HG03108 (cell line): Measurements from ENCODE around the gene MICAL2.

Experiments used
- ATAC-seq: cut with Tn5 transposase; IDR thresholded peaks from one replicate; pipeline ENCODE4 v1.9.1; 2021; ENCODE audit warnings: moderate library complexity; ENCODE audit not compliant: unreplicated experiment

MICAL2 gene

DNA sequence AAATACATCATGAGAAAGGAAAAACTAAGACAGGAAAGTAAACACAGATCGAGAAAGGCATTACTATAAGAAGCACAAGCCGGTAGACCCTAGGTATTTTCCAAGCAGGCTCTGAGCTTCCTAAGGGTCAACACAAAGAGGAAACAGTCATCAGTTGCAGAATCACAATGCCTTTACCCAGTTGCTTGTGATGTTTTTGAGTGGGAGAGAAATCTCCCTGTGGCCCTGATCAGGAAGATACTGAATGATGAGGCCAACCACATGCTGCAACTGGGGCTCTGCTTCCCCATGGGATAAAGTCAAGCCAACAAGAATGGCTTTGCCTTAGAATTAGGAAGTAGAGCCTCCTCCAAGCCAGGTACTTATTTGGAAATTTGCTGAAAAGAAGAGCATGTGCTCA is 132.6 kb downstream of the MICAL2 start:
- no peak for ATAC-seq

DNA sequence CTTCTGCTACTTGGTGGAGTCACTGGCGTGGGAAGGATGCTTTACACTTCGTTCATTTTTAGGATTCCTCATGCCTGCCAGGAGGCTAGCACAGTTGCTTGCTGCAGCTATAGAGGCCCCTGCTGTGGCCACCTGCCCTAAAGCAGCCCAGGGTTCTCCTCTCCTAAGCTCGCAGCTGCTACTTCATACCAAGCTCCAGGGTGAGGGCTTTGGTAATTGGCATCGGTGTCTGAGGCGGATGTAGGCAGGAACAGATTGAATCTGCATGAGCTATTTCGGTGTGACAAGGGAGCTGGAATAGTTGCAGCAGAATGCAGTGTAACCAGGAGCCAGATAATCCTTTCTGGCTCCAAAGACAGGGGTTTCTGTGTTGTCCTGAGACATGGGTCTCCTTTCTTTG is 133.1 kb downstream of the MICAL2 start:
- ATAC-seq = no peak

DNA sequence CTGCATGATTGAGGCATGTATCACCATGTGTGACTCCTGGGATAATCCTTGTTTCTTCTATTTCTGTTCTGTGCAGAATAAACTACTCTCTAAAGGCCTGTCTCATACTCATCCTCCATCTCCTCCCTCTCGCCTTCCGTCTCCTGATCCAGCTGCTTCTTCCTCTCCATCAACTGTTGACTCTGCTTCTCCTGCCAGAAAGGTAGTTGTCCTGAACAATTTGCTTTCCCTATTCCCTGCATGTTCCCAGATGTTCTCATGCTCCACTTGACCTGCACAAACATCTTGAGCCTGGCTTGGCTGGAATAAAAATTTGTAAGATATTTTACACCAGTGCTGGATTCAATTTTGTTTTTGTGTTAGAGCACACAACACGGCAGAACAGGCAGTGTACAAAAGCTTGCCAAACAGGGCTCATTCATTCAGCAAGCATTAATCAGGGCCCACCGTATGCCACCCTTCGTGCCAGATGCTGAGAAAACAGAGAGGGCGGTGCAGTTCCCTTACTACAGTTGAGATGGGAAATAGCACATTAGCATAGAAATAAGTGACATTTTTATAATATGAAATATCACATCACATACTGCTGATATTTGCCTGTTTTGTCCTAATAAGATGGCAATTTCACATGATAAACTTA is 133.6 kb downstream of the MICAL2 start:
- ATAC-seq = no peak

DNA sequence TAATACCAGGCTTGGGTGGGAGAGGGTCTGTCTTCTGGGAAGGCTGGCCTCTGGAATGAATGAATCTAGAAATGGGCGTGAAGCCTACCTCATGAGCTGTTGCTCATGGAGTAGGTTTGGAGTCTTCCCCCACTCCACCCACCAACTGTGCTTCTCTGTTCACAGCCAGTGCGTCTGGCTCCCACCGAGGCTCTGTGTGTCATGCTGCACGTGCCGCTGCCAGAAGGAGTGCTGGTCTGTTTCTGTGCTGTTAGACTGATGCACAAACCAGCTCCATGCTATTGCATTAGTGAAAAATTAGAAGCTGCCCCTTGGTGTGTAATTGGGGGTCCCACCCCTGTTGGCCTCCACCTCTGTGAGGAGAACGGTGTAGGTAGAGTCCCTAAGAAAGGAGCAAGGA is 134.7 kb downstream of the MICAL2 start:
- no peak for ATAC-seq

DNA sequence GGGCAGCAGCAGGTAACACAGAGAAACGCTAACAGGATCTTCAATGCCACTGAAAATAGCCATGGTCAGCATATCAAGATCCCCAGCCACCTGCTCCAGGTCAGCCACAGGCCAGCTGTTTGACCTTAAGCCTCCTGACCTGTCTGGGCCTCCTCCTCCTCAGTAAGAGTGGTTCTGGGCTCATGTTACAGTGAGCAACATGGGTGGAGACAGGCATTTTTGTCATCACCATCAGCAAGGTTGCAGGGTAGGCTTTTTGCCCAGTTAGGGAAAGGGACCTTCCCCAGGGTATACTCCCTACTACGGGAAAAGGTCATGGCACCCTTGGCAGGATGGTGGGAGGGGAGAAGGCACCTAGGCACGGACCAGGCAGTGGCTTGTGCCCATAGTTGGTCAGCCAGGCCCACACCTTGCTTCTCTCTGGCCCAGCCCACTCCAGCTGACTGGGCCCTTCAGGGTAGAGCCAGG is 135.2 kb downstream of the MICAL2 start:
- no peak for ATAC-seq

DNA sequence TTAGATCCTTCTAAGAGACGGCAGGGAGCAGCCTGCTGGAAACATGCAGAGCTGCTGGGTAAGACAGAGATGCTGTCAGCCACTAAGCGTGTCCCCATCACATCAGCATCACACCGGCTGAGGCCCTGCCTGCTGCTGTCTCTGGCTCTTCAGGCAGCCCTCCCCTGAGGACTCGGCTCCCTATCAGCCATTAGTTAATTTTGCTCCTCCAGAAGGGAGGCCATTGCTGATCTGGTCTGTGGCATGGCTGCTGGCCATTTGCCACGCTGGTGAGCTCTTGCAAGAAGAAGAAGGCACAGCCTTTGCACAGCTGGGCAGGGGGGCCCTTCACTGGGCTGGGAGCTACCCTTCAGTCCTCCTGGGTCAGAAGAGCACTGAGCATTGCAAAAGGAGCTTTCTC is 135.8 kb downstream of the MICAL2 start:
- no peak for ATAC-seq

DNA sequence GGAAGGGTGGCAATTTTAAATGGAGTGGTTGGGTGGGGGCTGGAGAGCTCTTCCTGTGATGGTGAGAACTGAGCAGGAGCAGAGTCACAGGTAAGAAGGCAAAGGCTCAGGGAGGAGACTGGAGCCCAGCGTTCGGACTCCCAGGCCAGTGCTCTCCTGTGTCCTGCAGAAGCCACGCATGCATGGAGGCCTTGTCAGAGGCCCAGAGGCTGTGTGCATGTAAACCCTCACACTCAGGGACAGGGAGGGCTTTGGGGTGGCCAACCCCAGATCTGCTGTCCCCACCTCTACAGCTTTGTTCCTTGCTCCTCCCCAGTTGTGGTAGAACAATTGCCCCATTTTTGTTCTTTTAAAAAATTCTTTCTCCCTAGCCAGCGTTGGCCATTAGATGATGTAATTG is 136.6 kb downstream of the MICAL2 start:
- no peak for ATAC-seq

DNA sequence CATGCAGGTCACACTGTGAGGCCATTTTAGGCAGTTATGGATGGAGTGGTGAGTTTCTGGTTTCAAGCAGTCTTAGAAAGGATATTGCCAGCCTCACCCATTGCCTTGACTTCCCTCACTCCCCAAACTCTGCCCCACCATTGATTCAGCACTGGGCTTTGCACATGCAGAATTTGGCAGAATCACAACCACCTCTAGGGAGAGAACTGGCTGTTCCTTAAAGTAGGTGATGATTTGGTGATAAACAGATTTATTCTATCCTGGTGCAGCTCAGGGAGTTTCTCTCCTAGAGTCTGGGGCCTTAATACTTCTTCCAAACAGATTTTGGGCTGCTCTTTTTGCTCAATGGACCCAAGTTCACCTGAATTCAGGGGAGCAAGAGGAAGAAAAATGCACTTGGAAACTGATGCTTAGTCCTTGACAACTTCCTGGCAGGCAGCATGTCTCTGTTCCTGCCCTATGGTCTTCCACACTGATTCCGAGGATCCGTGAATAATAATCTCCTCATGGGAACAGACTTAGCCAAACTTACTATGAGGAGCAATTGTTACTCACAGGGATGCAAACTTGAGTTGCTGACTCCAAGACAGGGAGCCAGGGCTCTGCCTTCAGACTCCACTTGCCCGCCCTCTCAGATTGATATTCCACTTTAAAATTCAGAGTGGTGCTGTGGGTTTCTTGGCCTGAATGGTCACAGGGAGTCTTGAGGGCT is 137.3 kb downstream of the MICAL2 start:
- no peak for ATAC-seq

DNA sequence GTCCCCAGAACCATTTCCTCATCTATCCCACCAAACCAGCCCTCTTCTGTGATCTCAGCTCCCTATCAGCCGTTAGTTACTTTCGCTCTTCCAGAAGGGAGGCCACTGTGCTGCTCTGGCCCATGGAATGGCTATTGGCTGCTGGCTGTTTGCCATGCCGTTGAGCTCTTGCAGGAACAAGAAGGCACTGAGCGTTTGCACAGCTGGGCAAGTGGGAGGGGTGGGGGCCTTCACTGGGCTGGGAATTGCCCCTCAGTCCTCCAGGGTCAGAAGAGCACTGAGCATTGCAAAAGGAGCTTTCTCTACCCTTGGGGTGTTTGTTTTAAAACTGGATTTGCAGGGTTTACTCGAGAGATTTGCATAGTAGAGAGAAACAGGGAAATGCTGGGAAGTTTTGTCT is 137.9 kb downstream of the MICAL2 start:
- ATAC-seq = no peak

DNA sequence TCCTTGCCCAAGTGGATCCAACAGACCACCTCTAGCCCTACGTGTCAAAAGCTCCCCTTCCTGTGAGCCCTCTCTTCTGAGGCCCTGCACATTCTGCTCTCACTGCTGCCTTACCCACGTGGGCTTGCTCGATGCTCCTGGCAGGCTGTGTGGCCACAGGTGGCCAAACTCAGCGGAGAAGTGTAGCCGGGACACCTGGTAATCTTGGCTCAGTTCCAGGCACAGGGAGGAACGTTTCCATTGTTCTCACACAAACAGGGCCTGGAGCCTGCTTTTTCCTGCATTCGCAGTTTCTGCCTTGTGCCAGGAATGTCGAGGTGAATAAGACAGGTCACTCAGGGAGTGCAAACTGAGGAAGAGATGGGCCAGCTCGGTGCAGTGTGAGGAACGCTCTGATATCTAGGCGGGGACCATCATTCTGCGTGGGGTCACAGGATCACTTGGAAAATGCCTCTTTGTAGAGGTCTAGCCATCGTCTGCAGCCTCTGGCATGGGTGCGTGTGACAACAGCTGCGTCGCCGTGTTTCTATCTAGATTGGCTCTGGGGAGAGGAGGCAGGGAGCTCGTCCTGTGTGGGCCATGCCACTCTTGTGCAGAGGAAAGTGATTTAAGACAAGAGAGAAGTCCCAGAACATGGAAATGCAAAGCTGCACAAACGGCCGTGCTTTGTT is 139.3 kb downstream of the MICAL2 start:
- no peak for ATAC-seq

DNA sequence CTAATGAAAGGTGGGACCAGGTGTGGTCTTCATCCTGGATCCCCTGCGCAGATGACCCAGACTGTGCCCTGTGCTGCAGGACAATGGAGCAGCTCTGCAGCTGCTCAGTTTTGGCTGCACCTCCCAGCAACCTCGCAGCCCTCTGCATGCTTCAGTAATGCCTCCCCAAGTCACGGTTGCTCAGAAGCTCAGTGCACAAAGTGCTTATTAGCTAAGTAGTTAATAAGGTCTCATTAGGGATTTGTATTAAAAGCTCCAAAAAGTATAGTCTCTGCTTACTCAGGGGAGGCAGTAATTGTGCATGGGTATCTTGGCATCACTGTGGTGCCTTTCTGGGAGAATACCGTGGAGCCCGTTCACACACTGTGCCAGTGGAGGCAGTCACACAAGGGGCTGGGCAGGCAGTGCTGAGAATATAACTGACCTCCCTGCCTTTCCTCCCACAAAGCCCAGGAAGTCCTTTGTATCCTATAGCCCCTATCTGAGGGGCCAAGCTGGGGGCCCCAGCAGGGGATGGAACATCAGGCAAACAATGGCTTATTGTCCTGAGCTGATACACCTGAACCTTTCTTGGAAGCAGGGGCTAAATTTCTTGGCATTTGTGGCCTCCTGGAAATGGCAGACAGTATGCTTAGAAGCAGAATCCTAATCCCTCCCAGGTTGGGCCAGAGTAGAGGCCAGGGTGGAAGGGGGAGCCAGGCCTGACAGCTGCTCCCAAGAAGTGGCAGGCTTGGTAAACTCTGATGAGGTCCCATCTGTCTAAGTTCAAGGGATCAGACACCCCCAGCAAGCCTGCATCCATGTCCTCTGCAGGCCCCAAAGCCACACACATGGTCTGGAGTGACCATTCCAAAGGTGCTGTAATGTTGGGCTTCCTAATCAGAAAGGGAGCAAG is 141.5 kb downstream of the MICAL2 start:
- ATAC-seq = no peak

DNA sequence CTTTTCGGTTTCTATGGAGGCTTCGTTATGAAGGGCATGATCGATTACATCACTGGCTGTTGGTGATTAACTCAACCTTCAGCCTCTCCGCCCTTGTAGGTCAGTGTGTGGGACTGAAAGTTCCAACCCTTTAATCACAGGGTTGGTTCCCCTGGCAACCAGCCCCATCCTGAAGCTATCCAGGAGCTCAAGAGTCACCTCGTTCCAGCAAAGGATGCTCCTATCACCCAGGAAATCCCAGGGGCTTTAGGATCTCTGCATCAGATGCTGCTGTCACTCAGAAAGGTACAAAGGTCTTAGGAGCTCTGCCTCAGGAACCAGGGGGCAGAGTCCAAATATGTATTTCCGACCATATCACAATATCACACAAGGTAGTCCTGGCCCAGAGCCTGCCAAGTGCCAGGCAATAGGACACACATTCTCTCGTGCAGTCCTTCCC is 143.5 kb downstream of the MICAL2 start:
- no peak for ATAC-seq

DNA sequence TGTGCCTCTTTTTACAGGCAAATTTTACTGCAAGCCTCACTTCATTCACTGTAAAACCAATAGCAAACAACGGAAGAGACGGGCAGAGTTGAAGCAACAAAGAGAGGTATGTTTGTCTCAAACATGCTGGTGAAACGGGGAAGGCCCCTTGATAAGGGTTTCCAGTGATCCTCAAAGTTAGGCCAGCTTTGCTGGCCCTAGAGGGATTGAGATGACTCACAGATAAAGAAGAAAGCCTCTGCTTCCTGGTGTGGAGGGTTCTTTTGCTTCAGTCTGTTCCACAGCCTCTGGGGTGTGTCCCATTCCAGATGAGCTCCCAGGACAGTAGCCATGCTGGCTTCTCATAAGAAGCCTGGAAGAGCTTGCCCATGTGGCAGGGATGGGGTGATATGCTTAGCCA is 148.1 kb downstream of the MICAL2 start:
- ATAC-seq = no peak

DNA sequence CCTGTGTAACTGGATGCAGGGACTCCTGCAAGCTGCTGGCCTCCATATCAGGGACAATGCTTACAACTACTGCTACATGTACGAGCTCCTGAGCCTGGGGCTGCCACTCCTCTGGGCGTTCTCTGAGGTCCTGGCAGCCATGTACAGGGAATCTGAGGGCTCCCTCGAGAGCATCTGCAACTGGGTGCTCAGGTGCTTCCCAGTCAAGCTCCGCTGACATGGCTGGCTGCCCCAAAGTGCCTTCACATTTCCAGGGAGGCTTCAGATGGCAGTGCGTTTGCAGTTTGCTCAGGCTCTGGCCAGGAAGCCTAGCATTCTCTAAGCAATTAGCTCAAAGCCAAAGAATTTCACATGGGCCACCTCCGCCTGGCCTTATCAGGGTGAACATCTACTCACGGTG is 149.6 kb downstream of the MICAL2 start:
- no peak for ATAC-seq

DNA sequence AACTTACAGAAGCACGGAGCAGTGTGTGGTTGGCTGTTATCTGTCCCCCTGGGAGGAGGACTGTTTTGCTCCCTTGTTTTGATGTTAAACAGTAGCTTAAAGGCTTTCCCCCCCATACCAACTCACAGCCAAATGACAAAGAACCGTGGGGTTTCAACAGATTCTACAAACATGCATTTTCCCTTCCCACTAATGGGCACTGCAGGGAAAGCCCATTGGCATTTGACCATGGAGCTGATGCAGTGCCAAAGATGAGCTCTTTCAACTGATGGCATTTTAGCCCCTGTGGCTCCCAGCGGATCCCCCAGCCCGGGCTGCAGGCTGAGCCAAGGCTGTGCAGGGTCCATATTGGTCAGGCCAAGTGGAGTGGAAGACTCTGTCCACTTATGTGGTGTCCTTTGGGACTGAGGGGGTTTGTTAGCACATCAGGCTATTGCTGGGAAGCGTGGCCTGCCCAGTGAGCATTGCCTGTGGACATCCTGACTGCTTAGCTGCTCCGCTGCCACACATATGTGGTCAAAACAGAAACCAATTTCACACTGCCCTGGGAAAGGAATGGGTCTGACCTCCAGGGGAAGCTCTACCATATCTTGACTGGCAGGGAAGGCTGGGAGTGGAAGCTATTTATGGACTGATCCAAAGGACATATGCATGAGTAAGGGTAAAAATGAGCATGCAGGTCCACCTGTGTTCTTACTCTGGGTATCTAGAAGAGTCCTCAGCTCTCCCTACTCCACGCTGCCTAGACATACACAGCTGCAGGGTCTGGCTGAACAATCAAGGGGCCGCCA is 150.5 kb downstream of the MICAL2 start:
- ATAC-seq = no peak

DNA sequence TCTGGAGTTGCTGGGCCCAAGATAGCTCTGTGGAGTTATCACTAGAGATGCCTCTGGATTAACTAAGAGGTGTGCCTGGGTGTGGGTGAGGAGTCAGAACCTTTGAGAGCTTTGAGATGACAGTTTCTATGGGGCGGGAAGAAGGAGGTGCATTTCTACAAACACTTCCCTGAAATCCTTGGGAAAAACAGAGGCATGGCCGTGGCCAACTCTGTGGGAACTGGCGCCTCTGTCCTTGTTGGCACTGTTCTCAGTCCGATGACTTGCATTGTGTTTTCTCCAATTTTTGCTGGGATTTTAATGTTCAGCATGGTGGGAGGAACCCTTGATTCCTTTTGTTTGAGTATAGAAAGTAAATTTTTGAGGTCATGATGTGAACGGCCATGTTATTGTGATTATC is 151.2 kb downstream of the MICAL2 start:
- no peak for ATAC-seq

DNA sequence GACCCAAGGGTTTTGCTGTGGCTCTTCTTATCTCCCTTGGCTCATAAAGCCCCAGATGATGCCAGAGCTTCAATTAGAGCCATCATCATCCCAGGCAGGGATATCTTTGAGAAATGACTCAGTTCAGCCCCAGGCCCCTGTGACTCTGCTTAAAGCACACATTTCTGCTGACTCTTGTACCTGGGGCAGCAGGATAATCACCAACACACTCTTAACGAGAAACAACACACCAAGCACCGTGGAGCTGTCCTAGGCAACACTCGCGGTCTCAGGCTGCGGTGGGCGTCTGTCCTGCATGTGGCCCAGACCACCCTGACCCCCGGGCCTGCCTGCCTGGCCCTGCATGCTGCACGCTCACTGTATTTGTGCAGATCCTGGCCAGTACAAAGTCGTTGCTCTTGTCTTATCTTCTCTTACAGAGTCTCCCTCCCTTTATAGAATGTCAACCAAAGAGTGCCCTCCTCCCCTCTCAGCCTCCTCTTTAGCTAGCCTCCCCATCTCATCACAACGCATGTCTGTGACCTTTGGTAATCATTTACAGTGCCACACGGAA is 152.8 kb downstream of the MICAL2 start:
- no peak for ATAC-seq

DNA sequence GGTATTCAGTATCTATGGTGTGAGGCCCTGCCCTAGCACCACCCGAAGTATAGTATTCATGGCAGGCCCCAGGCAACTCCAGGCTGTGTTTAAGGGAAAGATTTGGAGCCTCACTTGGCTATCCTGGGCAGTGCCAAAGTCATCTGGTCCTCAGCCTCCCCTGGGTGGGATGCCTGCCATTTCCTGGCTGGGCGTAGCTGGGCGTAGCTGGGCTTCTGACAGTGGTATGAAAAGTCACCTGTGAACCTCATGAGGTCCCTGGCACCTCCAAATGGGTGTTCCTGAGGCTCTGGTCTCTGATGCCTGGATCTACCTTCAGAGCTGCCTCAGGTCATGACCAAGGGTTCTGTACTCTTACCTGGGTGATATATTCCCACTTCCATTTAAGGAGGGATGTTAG is 154.0 kb downstream of the MICAL2 start:
- ATAC-seq = no peak

DNA sequence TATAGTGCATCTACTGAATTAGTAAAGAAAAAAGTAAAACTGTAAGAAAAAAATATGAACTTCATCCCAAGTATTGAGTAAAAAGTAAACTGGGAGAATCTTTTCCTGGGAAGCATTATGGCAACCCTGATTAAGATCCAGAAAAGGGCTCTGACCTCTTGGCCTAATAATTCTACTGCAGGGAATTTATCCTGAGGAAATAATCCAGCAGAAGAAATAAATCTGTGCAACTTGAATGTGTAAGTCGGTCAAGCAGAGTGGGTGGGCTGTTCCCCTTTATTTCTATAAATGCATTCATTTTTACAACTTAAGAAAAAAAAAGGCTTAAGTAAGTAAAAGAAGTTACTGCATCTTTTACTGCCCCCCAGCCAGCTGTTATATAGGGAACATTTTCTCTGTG is 155.7 kb downstream of the MICAL2 start:
- no peak for ATAC-seq

DNA sequence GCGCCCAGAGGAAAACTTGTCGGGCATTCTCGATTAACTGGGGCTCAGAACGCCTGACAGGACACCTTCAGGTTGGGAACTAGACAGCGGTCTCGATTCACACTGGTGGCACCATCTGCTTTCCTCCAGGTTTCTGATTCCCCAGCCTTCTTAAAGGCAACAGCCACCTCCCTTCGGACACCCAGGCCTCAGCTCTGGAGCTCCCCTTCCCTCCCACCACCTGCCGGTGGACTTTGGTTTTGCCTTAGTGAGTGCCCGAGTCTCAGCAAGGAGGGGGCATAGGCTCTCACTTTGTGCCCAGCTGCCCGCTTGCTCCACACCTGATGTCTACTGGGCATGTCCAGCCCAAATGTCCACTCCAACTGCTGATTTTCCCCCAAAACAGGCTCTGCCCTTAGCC is 156.6 kb downstream of the MICAL2 start:
- ATAC-seq = no peak
